GM10248 (cell line): ENCODE measurements around the gene HS1BP3.

Experiments
- CTCF ChIA-PET: fragments of 300-600 bp; sonication (Branson Sonifier 250); formaldehyde crosslinking; extraction: SDS; loops from one replicate; lab custom pipeline; 2021; ENCODE audit warnings: antibody characterized with exemption; lab: Yijun Ruan, JAX
- POLR2A ChIA-PET: fragments of 350-650 bp; sonication (Branson Sonifier 250); formaldehyde crosslinking; extraction: SDS; loops from one replicate; lab custom pipeline; 2020; ENCODE audit warnings: antibody characterized with exemption; lab: Yijun Ruan, JAX
- DNase-seq: peaks from one replicate; pipeline ENCODE4 v3.0.0; 2012; ENCODE audit errors: extremely low spot score
- CTCF ChIP-seq: IDR thresholded peaks from 2 replicates; pipeline ENCODE4 v1.5.1; 2012; ENCODE audit warnings: mild to moderate bottlenecking, low read depth; ENCODE audit errors: extremely low read depth, missing control alignments, control extremely low read depth

HS1BP3 gene

DNA sequence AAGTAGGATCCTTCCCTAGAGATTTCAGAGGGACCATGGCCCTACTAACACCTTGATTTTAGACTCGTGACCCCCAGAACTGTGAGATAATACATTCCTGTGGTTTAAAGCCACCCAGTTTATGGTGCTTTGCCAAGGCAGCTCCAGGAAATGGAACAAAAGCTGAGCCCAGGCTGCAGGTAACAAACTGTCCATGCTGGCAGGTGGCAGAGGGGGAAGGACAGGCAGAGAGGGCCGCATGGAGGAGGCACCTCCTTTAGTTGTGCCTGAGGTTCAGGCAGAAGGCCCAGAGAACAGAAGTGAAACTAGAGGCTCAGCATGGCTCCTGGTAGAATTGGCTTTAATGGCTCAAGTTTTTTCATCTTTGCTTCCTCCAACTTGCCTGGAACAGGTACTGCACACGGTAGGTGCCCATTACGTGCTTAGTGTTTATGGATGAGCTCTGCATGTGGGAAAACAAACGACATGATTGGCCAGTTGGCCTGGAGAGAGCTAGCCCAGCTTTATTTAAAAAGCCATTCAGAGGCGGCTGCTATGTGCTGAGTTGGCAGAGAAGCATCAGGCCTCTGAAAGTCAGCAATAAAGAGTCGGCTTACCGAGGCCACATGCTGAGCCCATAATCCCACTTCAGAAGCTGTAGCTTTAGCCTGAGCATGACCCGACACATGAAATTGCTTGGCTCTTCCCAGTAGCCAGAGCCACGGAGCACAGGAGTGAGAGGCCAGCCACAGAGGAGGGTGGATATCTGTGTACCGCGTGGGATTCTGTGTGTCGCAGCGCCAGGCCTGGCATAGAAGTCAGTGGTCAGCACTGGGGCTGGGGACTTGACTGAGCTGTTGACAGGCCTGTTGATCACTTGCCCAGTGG, 36.5 kb downstream of the HS1BP3 start:
- POLR2A ChIA-PET, result interaction anchor here (2.1 kb wide), 1 partner anchor 167 kb away, joined by 13 read pairs; the partner anchor contains the start of gene RHOB
- TF ChIP-seq CTCF, result no peak
- no peak for DNase-seq
- CTCF ChIA-PET, result interaction anchor here (1.1 to 4.2 kb wide), 11 partner anchors 10 to 389 kb away, joined by 3 to 23 read pairs (median 5); partner anchors contain the start of genes HS1BP3 and SDC1

DNA sequence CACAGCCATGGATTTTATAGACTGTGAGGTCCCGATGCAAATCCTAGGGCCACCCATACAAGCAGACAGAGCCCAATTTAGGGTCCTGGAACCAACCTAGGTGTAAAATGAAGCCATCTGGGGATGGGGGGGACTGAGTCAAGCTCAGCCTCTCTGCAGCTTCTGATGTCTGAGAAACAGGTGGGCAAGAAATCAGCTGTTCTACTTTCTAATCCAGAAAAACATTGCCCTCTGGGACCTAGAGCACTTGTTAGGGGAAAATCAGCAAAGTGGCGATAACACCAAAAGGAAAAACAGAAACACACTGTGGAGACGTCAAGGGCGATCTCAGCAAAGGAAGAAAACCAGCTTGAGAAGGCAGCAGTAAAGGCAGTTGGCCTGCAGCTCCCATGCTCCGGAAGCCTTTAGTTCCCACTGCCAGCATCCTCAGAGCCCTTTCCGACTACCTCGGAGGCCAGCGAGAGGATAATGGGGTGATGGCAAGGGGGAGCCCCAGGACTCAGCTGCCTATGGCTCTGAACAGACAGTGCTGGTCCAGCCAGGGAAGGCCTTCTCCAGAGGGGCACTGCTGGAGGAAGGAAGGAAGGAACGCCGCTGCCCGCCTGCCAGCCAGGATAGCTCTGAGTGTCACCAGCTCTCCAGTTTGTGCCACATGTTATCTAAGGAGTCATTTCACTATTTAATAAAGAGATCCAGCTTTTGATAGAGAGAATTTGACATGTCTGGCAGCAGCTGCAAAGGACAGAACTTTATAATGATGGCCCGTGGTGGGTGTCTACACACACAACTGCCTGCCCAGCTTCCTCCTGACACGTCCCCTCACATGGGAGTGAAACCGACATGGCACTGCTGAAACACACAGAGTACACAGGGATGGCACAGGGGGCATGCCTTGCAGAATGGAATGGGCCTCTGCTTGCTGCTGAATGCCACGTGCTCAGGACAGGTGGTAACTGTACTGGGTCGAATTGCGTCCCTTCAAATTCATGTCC, 37.7 kb downstream of the HS1BP3 start:
- POLR2A ChIA-PET, result interaction anchor here (2.0 kb wide), 1 partner anchor 166 kb away, joined by 8 read pairs; the partner anchor contains the start of gene RHOB

GRCh38 chr2:20611844-20612356, 39.0 kb downstream of the HS1BP3 start:
- no peak for DNase-seq
- CTCF ChIA-PET, result interaction anchor here (1.4 to 2.2 kb wide), 3 partner anchors 9 to 212 kb away, joined by 3 to 5 read pairs (median 3); no protein-coding TSS in a partner anchor
- POLR2A ChIA-PET, result interaction anchor here (2.0 kb wide), 1 partner anchor 165 kb away, joined by 8 read pairs; the partner anchor contains the start of gene RHOB
- TF ChIP-seq CTCF, result no peak

More for the DNA sequence above, 37.7 kb downstream of the HS1BP3 start:
- no peak for TF ChIP-seq CTCF
- DNase-seq, result no peak
- CTCF ChIA-PET, result interaction anchor here (0.8 to 4.2 kb wide), 11 partner anchors 9 to 287 kb away, joined by 3 to 23 read pairs (median 3); partner anchors contain the start of gene HS1BP3

DNA sequence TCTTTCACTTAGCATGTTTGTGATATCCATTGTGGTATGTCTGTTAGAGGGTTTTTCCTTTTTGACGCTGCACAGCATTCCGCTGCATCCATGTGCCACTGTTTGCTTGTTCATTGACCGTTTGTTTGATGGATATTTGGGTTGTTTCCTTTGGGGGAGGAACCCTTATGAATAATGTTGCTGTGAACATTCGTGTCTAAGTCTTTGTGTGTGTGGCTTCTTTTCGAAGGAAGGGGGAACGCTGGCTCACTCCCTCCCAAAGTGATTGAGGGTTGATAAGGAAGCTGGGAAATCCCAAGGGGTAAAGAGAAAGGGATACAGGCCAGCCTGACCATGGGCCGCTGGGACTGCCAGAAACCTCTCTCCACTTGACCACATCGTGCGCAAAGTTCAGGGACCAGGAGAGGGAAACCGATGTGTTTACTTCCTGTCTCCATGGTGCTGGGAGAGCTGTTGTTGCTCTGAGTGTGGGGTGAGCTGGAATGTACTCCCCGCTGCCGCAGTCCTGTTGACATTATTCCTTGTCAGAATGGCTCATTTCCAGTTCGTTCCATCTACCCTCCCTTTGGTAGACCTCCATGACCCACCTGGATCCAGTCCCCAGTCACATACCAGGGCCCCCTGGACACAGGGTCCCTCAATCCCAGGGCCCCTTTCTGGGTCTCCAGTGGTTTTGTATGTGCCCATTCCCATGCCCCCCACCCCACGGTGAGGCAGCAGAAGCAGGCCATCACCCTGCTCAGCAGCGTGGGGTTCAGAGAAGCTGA, 39.6 kb downstream of the HS1BP3 start:
- ChIA-PET CTCF (interaction anchor here (2.2 kb wide), 1 partner anchor 9 kb away, joined by 5 read pairs; no protein-coding TSS in a partner anchor), POLR2A (no interaction called here)
- no peak for DNase-seq
- no peak for TF ChIP-seq CTCF

DNA sequence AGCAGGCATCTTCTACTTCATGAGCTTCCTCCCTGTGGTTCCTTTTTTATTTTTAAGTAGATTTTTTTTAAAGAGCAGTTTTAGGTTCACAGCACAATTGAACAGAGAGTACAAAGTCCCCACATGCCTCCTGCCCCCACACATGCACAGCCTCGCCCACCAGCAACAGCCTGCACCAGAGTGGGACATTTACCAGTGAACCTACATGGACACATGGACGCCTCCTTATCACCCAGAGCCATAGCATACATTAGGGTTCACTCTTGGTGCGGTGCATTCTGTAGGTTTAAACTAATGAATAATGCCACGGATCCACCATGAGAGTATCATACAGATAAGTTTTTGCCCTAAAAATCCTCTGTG, 40.9 kb downstream of the HS1BP3 start:
- ChIA-PET CTCF (interaction anchor here (1.0 to 2.2 kb wide), 2 partner anchors 7 to 12 kb away, joined by 4 to 5 read pairs; no protein-coding TSS in a partner anchor), POLR2A (no interaction called here)
- no peak for DNase-seq
- no peak for TF ChIP-seq CTCF
